GM23248 (cell line): ENCODE results near the gene WAPL. TPM values are rescaled to one million over a fixed set of nuclear protein-coding genes. Genes with fewer than 3 reads are reported as not detected.
"Not testable (repeated sequence)": the region's sequence is repeated elsewhere in the genome, so short reads cannot be mapped to it uniquely, and the experiment has no call there.

ENCODE experiments used
- DNase-seq: peaks from one replicate; pipeline ENCODE4 v3.0.0-alpha.2; 2015
- H2AFZ ChIP-seq: fragments of 200-600 bp; sonication (generic); 2 replicates; pipeline ENCODE4 v1.6.1; 2016; ENCODE audit warnings: antibody characterized with exemption
- H3F3A ChIP-seq: fragments of 200-600 bp; sonication (generic); 2 replicates; pipeline ENCODE4 v1.6.1; 2016; ENCODE audit warnings: mild to moderate bottlenecking, antibody characterized with exemption, mixed run types; ENCODE audit not compliant: insufficient read depth
- H3K27ac ChIP-seq: fragments of 200-600 bp; sonication (generic); 2 replicates; pipeline ENCODE4 v1.5.1; 2016; ENCODE audit warnings: mild to moderate bottlenecking
- H3K27me3 ChIP-seq: fragments of 200-600 bp; sonication (generic); replicated peaks from 2 replicates; pipeline ENCODE4 v1.6.1; 2016; ENCODE audit warnings: mild to moderate bottlenecking; ENCODE audit not compliant: insufficient read depth
- H3K36me3 ChIP-seq: fragments of 200-600 bp; sonication (generic); 2 replicates; pipeline ENCODE4 v1.6.1; 2016; ENCODE audit warnings: low read depth, mild to moderate bottlenecking
- H3K4me1 ChIP-seq: fragments of 200-600 bp; sonication (generic); 2 replicates; pipeline ENCODE4 v1.6.1; 2016; ENCODE audit warnings: mild to moderate bottlenecking; ENCODE audit not compliant: insufficient read depth
- H3K4me2 ChIP-seq: fragments of 200-600 bp; sonication (generic); one replicate; pipeline ENCODE4 v1.6.1; 2016; ENCODE audit warnings: mild to moderate bottlenecking; ENCODE audit not compliant: unreplicated experiment
- H3K4me3 ChIP-seq: fragments of 200-600 bp; sonication (generic); 2 replicates; pipeline ENCODE4 v1.5.1; 2016; ENCODE audit warnings: mild to moderate bottlenecking
- H3K79me2 ChIP-seq: fragments of 200-600 bp; sonication (generic); 2 replicates; pipeline ENCODE4 v1.6.1; 2016; ENCODE audit warnings: mild to moderate bottlenecking; ENCODE audit not compliant: insufficient read depth
- H3K9ac ChIP-seq: fragments of 200-600 bp; sonication (generic); 2 replicates; pipeline ENCODE4 v1.6.1; 2016; ENCODE audit warnings: mild to moderate bottlenecking
- H3K9me2 ChIP-seq: fragments of 200-600 bp; sonication (generic); 2 replicates; pipeline ENCODE4 v1.6.1; 2016; ENCODE audit warnings: mixed run types, mild to moderate bottlenecking, moderate library complexity; ENCODE audit not compliant: insufficient read depth
- H3K9me3 ChIP-seq: fragments of 200-600 bp; sonication (generic); one replicate; pipeline ENCODE4 v1.6.1; 2017; ENCODE audit warnings: low read depth
- H4K20me1 ChIP-seq: fragments of 200-600 bp; sonication (generic); 2 replicates; pipeline ENCODE4 v1.6.0; 2016; ENCODE audit not compliant: insufficient read depth
- EZH2 ChIP-seq: fragments of 200-600 bp; sonication (generic); IDR thresholded peaks from 2 replicates; pipeline ENCODE4 v1.6.1; 2018; ENCODE audit warnings: antibody characterized with exemption, mild to moderate bottlenecking; ENCODE audit not compliant: insufficient read depth, poor library complexity, severe bottlenecking
- EZH2phosphoT487 ChIP-seq: fragments of 200-600 bp; sonication (generic); IDR thresholded peaks from 2 replicates; pipeline ENCODE4 v1.6.1; 2018; ENCODE audit warnings: antibody characterized with exemption, moderate library complexity, mild to moderate bottlenecking, low read depth; ENCODE audit not compliant: insufficient read depth
- WGBS, 2 experiments: methylation state at CpG; one replicate each; pipeline ENCODE4 v1.1.6; 2015 to 2017; ENCODE audit warnings: low lambda C conversion rate in 2 of 2, low coverage in 1 of 2; ENCODE audit errors: missing lambda C conversion rate in 2 of 2; 5-methylcytosine and 5-hydroxymethylcytosine counted together
- in situ Hi-C: fragments of 300-500 bp; cut with MboI; formaldehyde crosslinking; loops from 2 replicates; pipeline ENCODE4 v1.15.0; 2020
- polyA plus RNA-seq: library from polyadenylated mRNA; unstranded; fragments of >200 nt; fragmentation: Nextera tagmentation; extraction: Ambion mirVana; gene quantifications from 2 replicates; pipeline ENCODE4 v1.2.1, GENCODE V29; 2016
- total RNA-seq: library from RNA; depleted of rRNA; stranded (reverse); fragments of >200 nt; shearing (Covaris generic); gene quantifications from 2 replicates; pipeline ENCODE4 v1.2.3, GENCODE V29; 2014

WAPL gene
- total and polyA plus RNA-seq, 2 experiments from 2014 or later: 17.1 to 28.3 TPM

GRCh38 chr10:86526606-86527005 lies 5.0 kb upstream of the WAPL start:
- no peaks in the 10 kb centered on the region for H3K9me2 ChIP-seq
- WGBS, 2 experiments: 97 to 100% methylated on average over 4 of the region's 4 CpGs
- H4K20me1 ChIP-seq: no peaks in the 10 kb centered on the region
- no peak overlapping the region for H3K4me3 ChIP-seq
- H3K27ac ChIP-seq: no peak overlapping the region
- no peak overlapping the region for H3K9ac ChIP-seq
- no peaks in the 10 kb centered on the region for H3K36me3 ChIP-seq
- H3K27me3 ChIP-seq: no peaks in the 10 kb centered on the region
- DNase-seq: no peak
- no peaks in the 10 kb centered on the region for H3F3A ChIP-seq
- no peak for TF ChIP-seq EZH2phosphoT487
- peaks cover 39% of the 10 kb centered on the region for H3K79me2 ChIP-seq
- H3K9me3 ChIP-seq: no peaks in the 10 kb centered on the region
- in situ Hi-C loops: no loop called here
- H2AFZ ChIP-seq: no peak overlapping the region
- H3K4me1 ChIP-seq: peaks cover 12% of the 10 kb centered on the region
- no peak overlapping the region for H3K4me2 ChIP-seq

- Histone ChIP-seq H3K4me1 (peaks cover 12% of the 10 kb centered on the region), H3K79me2 (peaks cover 47% of the 10 kb centered on the region)
- H3K27me3 ChIP-seq, H2AFZ ChIP-seq, H3K9ac ChIP-seq, H3K9me3 ChIP-seq, H3F3A ChIP-seq, H3K36me3 ChIP-seq, in situ Hi-C loops, H4K20me1 ChIP-seq, H3K4me3 ChIP-seq, DNase-seq, H3K9me2 ChIP-seq, H3K27ac ChIP-seq, H3K4me2 ChIP-seq: not testable (repeated sequence)
- WGBS, 2 experiments: 95 to 98% methylated on average over 5 to 6 of the region's 6 CpGs
These were observed 4.1 kb upstream of the WAPL start for GRCh38 chr10:86525713-86526112.

DNA sequence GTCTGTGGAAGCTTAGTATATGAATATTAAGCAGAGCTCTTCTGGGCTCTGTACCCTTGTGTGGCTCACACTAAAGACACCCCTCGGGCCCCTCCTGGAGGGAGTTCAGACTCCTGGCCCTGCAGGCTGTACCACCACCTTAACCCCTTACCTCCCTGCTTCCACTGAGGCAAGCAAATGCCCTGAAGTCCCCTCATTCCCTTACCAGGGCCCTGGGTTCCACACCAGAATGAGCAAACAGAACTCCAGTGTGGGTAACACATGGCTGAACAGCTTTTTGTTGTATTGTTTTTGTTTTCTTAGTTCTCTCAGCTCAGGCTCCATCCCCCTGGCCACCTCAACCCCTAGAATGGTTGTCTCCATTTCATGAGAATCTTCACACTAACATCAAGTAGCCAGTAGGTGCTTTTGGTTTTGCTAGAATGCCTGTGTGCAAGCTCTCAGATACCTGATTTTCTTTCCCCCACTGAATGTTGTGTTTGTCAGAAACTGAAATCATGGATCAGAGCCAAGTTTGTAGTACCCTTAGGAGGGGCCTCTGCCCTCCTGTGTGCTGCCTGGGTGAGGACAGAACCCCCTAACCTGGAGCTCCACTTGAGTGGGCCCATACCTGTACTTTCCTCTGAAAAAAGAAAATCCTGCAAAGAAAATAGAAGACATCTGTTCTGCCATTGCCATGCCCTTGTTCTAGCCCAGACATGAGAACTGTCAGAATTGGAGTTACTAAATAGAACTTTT lies 2.8 kb upstream of the WAPL start:
- Histone ChIP-seq H2AFZ (no peak overlapping the region), H3K9me3 (no peaks in the 10 kb centered on the region), H3K36me3 (no peaks in the 10 kb centered on the region), H3K9ac (no peak overlapping the region), H3K4me3 (no peak overlapping the region), H3K4me2 (no peak overlapping the region), H3K4me1 (peaks cover 21% of the 10 kb centered on the region), H3K27me3 (no peaks in the 10 kb centered on the region), H3F3A (no peaks in the 10 kb centered on the region), H3K9me2 (no peaks in the 10 kb centered on the region), H4K20me1 (no peaks in the 10 kb centered on the region), H3K79me2 (peaks cover 60% of the 10 kb centered on the region), H3K27ac (no peak overlapping the region)
- WGBS, 2 experiments: 46 to 60% methylated on average over 1 of the region's 1 CpG
- no peak for TF ChIP-seq EZH2phosphoT487
- TF ChIP-seq EZH2: no peak
- in situ Hi-C loops: no loop called here
- DNase-seq: no peak

DNA sequence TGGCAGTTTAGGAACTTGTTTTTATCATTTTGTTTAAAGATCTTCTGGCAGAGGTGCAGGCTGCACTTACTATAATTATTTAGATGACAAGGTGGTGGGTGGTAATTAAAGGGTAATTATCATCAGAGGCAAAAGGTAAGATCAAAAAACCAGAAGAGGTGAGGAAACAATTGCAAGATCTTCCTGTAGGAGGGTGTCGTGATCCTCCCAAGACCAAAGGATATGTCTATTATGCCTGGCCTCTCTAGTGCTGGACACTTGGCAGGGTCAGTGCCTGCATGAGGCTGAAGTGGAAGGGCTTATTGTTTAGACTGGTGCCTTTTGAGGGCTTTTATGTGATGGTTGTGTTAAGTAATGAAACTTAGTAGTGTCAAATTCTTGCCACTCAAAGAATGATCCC lies 1.8 kb upstream of the WAPL start:
- Histone ChIP-seq H3K36me3 (peaks cover 4% of the 10 kb centered on the region; the same call in 1 of the 2 replicates), H3K9ac (peak overlapping the region; percentile 96), H3K9me3 (no peaks in the 10 kb centered on the region), H3K4me1 (peaks cover 31% of the 10 kb centered on the region), H3K27me3 (no peaks in the 10 kb centered on the region), H4K20me1 (no peaks in the 10 kb centered on the region), H3K4me2 (peak overlapping the region; percentile 92), H3F3A (no peaks in the 10 kb centered on the region), H3K9me2 (no peaks in the 10 kb centered on the region), H3K27ac (no peak overlapping the region), H3K79me2 (peaks cover 70% of the 10 kb centered on the region), H2AFZ (no peak overlapping the region; the same call in 1 of the 2 replicates), H3K4me3 (peak overlapping the region; percentile 92)
- no peak for TF ChIP-seq EZH2phosphoT487
- TF ChIP-seq EZH2: no peak
- 5 to 21% methylated on average over 1 of the region's 1 CpG for whole genome bisulfite sequencing, 2 experiments
- in situ Hi-C loops: no loop called here
- peak; percentile 70 for DNase-seq

DNA sequence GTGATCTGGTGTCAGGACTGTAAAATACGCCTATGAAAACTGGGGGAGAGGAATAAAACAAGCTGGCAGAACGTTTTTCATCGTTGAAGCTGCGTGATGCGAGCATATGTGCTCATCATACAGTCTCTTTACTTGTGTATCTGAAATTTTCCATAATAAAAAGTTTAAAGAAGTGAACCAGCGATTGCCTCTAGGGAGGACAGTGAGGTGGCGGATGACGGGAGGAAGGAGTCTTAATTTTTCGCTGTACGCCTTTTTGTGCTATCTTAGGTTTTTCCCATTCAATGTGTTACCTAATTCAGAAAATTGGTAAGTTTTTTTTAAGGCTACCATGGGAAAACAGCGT lies 891 bp upstream of the WAPL start:
- H3K27ac ChIP-seq: peak overlapping the region; percentile 41
- no peak for TF ChIP-seq EZH2
- TF ChIP-seq EZH2phosphoT487: no peak
- H3F3A ChIP-seq: no peaks in the 10 kb centered on the region
- peak overlapping the region; percentile 92 for H3K4me3 ChIP-seq
- 1 to 4% methylated on average over 11 of the region's 11 CpGs for WGBS, 2 experiments
- peak overlapping the region; percentile 92 for H3K4me2 ChIP-seq
- in situ Hi-C loops: no loop called here
- DNase-seq: peak; percentile 69
- H3K36me3 ChIP-seq: peaks cover 8% of the 10 kb centered on the region
- no peaks in the 10 kb centered on the region for H4K20me1 ChIP-seq
- no peaks in the 10 kb centered on the region for H3K27me3 ChIP-seq
- H3K9me2 ChIP-seq: no peaks in the 10 kb centered on the region
- peak overlapping the region; percentile 95 for H2AFZ ChIP-seq
- H3K79me2 ChIP-seq: peaks cover 79% of the 10 kb centered on the region
- H3K9ac ChIP-seq: peak overlapping the region; percentile 96
- H3K4me1 ChIP-seq: peaks cover 31% of the 10 kb centered on the region
- no peaks in the 10 kb centered on the region for H3K9me3 ChIP-seq
